Esophagus muscularis mucosa (tissue), 4 donors: ENCODE data around the gene THBS3. TPM values are rescaled to one million over a fixed set of nuclear protein-coding genes. Genes with fewer than 3 reads are reported as not detected.

ENCODE experiments used
- DNase-seq: peaks from one replicate; pipeline ENCODE4 v3.0.0-alpha.2; 2017; ENCODE audit errors: extremely low spot score
- H3K27ac ChIP-seq, 4 donors: fragments of 200-600 bp; sonication (generic); replicated peaks in 1 of 4; 1 replicate in 3 of 4; 2 replicates in 1 of 4; pipeline ENCODE4 v1.5.1; 2016 to 2019; ENCODE audit warnings: mild to moderate bottlenecking in 1 of 4
- H3K27me3 ChIP-seq, 4 donors: fragments of 200-600 bp; sonication (generic); one replicate each; pipeline versions ENCODE4 v1.5.1 to v1.6.0; 2016 to 2019
- H3K36me3 ChIP-seq, 4 donors: fragments of 200-600 bp; sonication (generic); one replicate each; pipeline ENCODE4 v1.5.1; 2016 to 2019
- H3K4me1 ChIP-seq, 4 donors: fragments of 200-600 bp; sonication (generic); one replicate each; pipeline ENCODE4 v1.5.1; 2016 to 2019
- H3K4me3 ChIP-seq, 4 donors: fragments of 200-600 bp; sonication (generic); 1 replicate in 2 of 4; 2 replicates in 2 of 4; pipeline ENCODE4 v1.5.1; 2016 to 2019; ENCODE audit warnings: mild to moderate bottlenecking in 4 of 4, moderate library complexity in 1 of 4
- H3K9me3 ChIP-seq, 4 donors: fragments of 200-600 bp; sonication (generic); 1 replicate in 3 of 4; 2 replicates in 1 of 4; pipeline ENCODE4 v1.5.1; 2016 to 2019
- CTCF ChIP-seq, 3 experiments: fragments of 200-600 bp in 2 of 3; fragments of 450-650 bp in 1 of 3; sonication (generic) in 2 of 3; IDR thresholded peaks; one replicate each; pipeline ENCODE4 v1.5.1; 2017 to 2019; ENCODE audit warnings: antibody characterized with exemption in 3 of 3, mild to moderate bottlenecking in 2 of 3, moderate library complexity in 1 of 3
- EP300 ChIP-seq: sonication (generic); formaldehyde crosslinking; IDR thresholded peaks from one replicate; pipeline ENCODE4 v1.6.1; 2017; ENCODE audit warnings: antibody characterized with exemption
- POLR2A ChIP-seq: fragments of 450-650 bp; IDR thresholded peaks from one replicate; pipeline ENCODE4 v1.6.1; 2017; ENCODE audit warnings: antibody characterized with exemption, moderate library complexity, mild to moderate bottlenecking, low read depth
- POLR2AphosphoS5 ChIP-seq, 2 donors: sonication (generic); formaldehyde crosslinking; IDR thresholded peaks; one replicate each; pipeline ENCODE4 v1.6.1; 2017; ENCODE audit warnings: antibody characterized with exemption in 2 of 2
- WGBS: methylation state at CpG from one replicate; pipeline ENCODE4 v1.1.5; 2018; 5-methylcytosine and 5-hydroxymethylcytosine counted together
- intact Hi-C: fragments of 100-400 bp; cut with DNase I; formaldehyde crosslinking; loops from one replicate; pipeline ENCODE4 v1.15.1; 2023
- total RNA-seq, 4 donors: library from RNA; depleted of rRNA; stranded (reverse); fragments of >200 nt; gene quantifications; one replicate each; pipeline versions ENCODE4 v1.1.0 to v1.2.1, GENCODE V29; 2016

Gene THBS3
- total RNA-seq, 4 donors from 2014 or later = 16.2 to 37.4 (median 23.4) TPM

- WGBS = 89% methylated on average over 16 of the region's 20 CpGs
- Histone ChIP-seq H3K4me3 (no peak overlapping the region), H3K36me3 (peaks cover 0 to 7% (median 2%) of the 10 kb centered on the region in 4 donors), H3K27me3 (no peaks in the 10 kb centered on the region), H3K9me3 (no peaks in the 10 kb centered on the region), H3K4me1 (peaks cover 0 to 8% (median 0%) of the 10 kb centered on the region in 4 donors), H3K27ac (no peak overlapping the region)
- DNase-seq = no peak
- TF ChIP-seq POLR2A = no peak
- no peak for TF ChIP-seq POLR2AphosphoS5 (IDR thresholded peaks at IDR 0.05)
- TF ChIP-seq CTCF (IDR thresholded peaks at IDR 0.05) = no peak
- no peak for TF ChIP-seq EP300
- intact Hi-C loops = no loop called here
Measured at GRCh38 chr1:155183775-155184221, 23.9 kb downstream of the THBS3 start.

GRCh38 chr1:155182052-155182550 is 25.6 kb downstream of the THBS3 start:
- intact Hi-C loops = no loop called here
- Histone ChIP-seq H3K36me3 (peaks cover 0 to 7% (median 2%) of the 10 kb centered on the region in 4 donors), H3K27ac (no peak overlapping the region), H3K4me1 (peaks cover 2 to 8% (median 4%) of the 10 kb centered on the region in 4 donors), H3K27me3 (no peaks in the 10 kb centered on the region), H3K9me3 (no peaks in the 10 kb centered on the region), H3K4me3 (no peak overlapping the region)
- no peak for DNase-seq
- WGBS = 90% methylated on average over 7 of the region's 7 CpGs
- TF ChIP-seq POLR2A = no peak
- no peak for TF ChIP-seq POLR2AphosphoS5 (IDR thresholded peaks at IDR 0.05)
- no peak for TF ChIP-seq EP300
- no peak for TF ChIP-seq CTCF (IDR thresholded peaks at IDR 0.05)

GRCh38 chr1:155181371-155182051 is 26.2 kb downstream of the THBS3 start:
- no peaks in the 10 kb centered on the region for H3K27me3 ChIP-seq
- DNase-seq = no peak
- peaks cover 0 to 7% (median 2%) of the 10 kb centered on the region in 4 donors for H3K36me3 ChIP-seq
- H3K4me1 ChIP-seq = peaks cover 8 to 13% (median 9%) of the 10 kb centered on the region in 4 donors
- 93% methylated on average over 12 of the region's 18 CpGs for WGBS
- no peak overlapping the region for H3K4me3 ChIP-seq
- no peaks in the 10 kb centered on the region for H3K9me3 ChIP-seq
- TF ChIP-seq POLR2A (no peak), CTCF (IDR thresholded peaks at IDR 0.05) (no peak), POLR2AphosphoS5 (IDR thresholded peaks at IDR 0.05) (no peak), EP300 (no peak)
- intact Hi-C loops = no loop called here
- no peak overlapping the region for H3K27ac ChIP-seq

GRCh38 chr1:155179112-155180031 is 28.3 kb downstream of the THBS3 start:
- H3K27ac ChIP-seq = no peak overlapping the region
- peaks cover 7 to 22% (median 16%) of the 10 kb centered on the region in 4 donors for H3K4me1 ChIP-seq
- intact Hi-C loops = loop anchor here (5.0 kb wide), 1 partner anchor 413 kb away; no protein-coding TSS in a partner anchor
- no peak for DNase-seq
- H3K9me3 ChIP-seq = no peaks in the 10 kb centered on the region
- no peak for TF ChIP-seq EP300
- no peak for TF ChIP-seq CTCF (IDR thresholded peaks at IDR 0.05)
- no peak for TF ChIP-seq POLR2AphosphoS5 (IDR thresholded peaks at IDR 0.05)
- H3K27me3 ChIP-seq = peaks cover 0 to 15% (median 6%) of the 10 kb centered on the region in 4 donors
- peaks cover 0 to 4% (median 2%) of the 10 kb centered on the region in 4 donors for H3K36me3 ChIP-seq
- 95% methylated on average over 30 of the region's 31 CpGs for WGBS
- H3K4me3 ChIP-seq = no peak overlapping the region
